HG02943 (cell line): ENCODE measurements around the gene SGF29.
"Not testable (repeated sequence)": the region's sequence is repeated elsewhere in the genome, so short reads cannot be mapped to it uniquely, and the experiment has no call there.

Experiments used
- ATAC-seq: cut with Tn5 transposase; IDR thresholded peaks from one replicate; pipeline ENCODE4 v1.9.1; 2021; ENCODE audit warnings: mild to moderate bottlenecking, low read depth, moderate library complexity; ENCODE audit not compliant: unreplicated experiment

Gene SGF29

DNA sequence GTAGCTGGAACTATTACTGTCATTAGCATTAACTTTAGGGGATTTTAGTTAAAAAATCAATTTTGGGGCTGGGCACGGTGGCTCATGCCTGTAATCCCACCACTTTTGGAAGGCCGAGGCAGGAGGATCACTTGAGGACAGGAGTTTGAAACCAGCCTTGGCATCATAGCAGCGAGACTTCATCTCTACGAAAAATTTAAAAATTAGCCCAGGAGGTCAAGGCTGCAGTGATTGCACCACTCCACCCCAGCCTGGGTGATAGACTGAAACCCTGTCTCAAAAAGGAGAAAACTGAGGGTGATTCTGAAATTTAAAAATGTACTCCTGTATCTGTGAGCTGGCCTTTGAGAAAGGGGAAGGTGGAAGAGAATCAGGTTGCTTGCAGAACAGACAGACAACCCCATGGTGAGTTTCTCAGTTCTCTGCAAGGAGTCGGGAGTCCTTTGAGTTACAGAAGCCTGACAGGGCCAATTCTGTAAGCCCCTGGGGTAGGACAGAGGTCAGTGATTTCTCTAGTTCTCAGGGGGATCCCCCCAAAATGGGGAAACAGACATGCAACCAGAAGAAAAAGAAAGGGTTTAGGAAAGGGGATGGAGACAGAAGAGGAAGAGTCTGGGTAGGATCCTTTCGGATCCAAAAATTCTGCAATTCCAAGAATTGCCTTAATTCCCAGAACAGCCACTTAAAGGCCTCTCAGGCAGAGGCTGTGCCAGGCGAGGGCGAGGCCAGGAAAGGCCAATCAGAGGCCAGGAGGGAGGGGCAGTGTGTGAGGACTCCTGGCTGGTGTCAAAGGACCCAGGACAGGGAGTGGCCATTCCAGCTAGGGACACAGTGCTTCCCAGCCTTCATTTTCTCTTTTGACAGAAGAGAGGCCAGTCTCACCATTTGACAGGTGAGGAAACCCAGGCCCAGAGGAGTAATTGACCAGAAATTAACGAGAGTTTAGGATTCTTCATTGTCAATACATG, 21.7 kb upstream of the SGF29 start:
- no peak for ATAC-seq

GRCh38 chr16:28532940-28533647, 20.6 kb upstream of the SGF29 start:
- no peak for ATAC-seq

DNA sequence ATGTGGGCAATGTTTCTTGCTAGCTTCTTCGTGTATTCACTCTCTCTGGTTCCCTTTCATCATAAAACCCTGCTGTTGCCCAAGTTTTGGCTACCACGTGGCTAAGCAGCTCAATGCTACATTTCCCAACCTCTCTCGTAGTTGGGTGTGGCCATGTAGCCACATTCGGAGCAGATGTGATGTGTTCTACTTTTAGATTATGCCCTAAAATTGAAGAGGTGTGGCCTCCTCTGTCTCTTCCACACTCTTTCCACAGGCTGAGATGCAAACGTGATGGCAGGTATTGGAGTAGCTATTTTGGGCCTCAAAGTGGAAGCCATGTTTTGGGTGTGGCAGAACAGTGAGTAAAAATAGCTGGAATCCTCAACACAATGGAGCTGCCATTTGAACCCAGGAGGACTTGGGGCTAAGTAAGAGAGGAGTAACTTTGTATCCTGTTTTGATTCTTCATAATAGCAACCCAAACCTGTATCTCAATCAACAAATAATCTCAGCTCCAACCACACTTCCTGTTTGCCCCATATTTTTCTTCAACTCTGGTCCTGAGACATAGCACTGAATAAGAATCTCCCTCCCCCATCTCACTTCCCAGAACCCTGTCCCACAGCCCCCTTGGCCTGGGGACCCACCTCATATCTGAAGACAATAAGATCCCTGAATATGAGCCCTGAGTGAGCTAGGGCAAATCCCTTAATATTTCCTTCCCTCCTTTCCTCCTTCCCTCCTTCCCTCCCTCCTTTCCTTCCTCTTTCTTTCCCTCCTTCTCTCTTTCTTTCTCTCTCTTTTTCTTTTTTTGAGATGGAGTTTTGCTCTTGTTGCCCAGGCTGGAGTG, 19.0 kb upstream of the SGF29 start:
- no peak for ATAC-seq

DNA sequence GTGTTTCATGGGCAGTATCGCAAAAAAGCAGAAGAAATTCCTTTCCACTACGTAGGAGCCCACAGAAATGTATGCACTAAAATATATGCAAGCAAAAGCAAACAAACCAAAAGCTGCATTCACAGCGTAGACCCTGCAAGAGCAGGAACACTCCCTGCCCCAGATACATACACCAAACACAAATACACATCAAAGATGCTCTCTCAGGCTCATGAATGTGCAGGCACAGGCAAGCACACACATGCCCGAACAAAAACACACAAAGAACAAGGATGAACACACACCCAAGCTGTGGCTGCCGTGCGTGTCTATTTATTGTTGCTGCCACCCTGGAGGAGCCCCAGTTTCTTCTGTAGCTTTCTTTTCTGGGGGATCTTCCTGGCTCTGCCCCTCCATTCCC, 16.6 kb upstream of the SGF29 start:
- ATAC-seq: no peak

GRCh38 chr16:28537964-28538732, 15.6 kb upstream of the SGF29 start:
- no peak for ATAC-seq

DNA sequence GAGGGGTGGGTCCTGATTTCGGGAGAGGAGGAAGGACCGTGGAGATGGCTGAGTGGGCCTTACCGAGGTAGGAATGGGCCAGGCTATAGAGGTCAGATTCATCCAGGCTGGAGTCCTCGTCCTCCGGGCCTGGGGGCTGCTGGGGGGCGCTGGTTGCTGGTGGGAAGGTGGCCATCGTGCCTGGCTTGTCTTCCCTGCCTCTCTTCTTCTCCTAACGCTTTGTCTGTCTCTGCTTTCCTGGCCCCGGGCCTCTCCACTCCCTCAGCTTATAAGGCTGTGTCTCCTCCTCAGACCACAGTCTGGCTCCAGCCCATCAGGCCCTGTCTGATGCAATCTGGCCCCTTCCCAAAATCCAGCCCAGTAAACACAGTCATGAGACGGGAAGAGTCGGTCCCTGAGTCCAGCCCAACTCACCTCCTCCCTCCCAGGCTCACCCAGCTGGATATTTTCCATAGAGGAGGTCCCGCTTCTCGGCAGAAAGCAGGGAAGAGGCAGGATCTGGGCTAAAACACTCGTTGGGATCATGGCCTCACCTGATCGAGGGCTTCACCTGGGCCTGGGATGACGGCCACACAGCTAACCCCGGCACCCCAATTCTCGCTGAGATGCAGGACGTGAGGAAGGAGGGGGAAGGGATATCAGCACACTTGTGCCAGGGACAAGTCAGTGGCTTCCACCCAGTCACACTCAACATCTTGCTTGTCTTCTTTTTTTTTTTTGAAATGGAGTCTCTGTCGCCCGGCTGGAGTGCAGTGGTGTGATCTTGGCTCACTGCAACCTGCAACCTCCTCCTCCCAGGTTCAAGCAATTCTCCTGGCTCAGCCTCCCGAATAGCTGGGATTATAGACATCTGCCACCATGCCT, 14.8 kb upstream of the SGF29 start, which contains the start of gene NUPR1:
NUPR1 (minus strand) TSS at position 242 of the 864 bp plus-strand sequence; CDS start at position 175, 67 bp downstream.
- ATAC-seq: no peak

DNA sequence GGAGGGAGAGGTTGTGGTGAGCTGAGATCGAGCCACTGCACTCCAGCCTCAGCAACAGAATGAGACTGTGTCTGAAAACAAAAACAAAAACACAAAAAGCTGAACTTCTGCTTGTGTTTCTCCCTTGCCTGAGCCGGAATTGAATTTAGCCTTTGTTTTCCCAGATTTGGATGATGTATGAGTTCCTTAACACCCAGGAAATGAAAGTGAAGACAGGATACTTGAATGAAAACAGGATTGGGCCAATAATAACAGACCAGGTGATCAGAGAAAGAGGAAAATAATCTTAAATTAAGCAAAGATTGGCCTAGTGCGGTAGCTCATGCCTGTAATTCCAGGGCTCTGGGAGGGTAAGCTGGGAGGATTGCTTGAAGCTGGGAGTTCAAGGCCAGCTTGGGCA, 13.4 kb upstream of the SGF29 start:
- no peak for ATAC-seq

- ATAC-seq: no peak
Measured at GRCh38 chr16:28542646-28543045, 11.1 kb upstream of the SGF29 start.

GRCh38 chr16:28543072-28543471, 10.6 kb upstream of the SGF29 start:
- no peak for ATAC-seq

- ATAC-seq: no peak
Measured at GRCh38 chr16:28544998-28545397, 8.7 kb upstream of the SGF29 start.

- ATAC-seq: not testable (repeated sequence)
Measured at GRCh38 chr16:28545964-28546363, 7.8 kb upstream of the SGF29 start.

GRCh38 chr16:28546626-28547025, 7.1 kb upstream of the SGF29 start:
- ATAC-seq: no peak

DNA sequence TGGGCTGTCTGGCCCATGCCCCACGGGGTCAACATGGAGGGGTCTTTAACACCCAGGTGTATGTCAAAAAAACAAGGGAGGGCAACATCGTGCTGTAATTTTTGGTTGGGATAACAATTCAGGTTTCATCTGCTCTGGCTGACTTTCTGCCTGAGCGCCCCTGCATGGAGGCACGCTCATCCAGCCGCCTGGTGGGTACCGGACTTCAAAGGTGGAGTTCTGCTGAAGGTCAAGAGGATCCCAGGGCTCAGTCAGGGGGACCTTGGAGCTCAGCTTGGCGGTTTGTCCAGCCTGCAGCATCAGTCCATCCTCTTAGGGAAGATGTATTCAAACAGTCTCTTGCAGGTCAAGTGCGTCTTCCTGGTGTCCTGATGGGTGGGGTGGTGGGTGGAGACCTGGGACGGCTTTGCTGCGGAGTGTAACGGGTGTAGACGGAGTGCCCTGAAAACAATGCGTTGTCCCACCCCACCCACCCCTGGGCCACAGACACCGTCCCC, 5.4 kb upstream of the SGF29 start:
- ATAC-seq: no peak

- no peak for ATAC-seq
Measured at GRCh38 chr16:28549301-28549899, 4.3 kb upstream of the SGF29 start.

- ATAC-seq: no peak
Measured at GRCh38 chr16:28554634-28555423, 1.1 kb downstream of the SGF29 start.

GRCh38 chr16:28555561-28555960, 1.8 kb downstream of the SGF29 start:
- ATAC-seq: no peak

DNA sequence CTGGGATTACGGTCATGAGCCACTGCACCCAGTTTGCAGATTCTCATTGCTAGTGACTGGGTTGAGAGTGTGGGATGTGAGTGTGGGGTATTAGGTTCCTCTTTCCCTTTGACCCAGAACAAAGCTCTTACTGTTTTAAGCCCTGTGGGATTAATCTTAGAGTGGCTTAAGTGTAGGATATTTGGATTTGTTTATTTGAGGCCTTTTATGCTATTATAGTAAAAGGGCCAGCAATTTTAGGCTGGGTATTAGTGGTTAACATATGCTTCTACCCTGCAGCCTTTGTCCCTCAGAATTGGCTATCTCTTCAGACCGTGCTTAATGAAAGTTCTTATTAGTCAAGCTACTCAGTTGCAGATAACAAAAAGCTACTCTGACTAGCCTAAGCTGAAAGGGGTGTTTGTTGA, 3.2 kb downstream of the SGF29 start:
- no peak for ATAC-seq

DNA sequence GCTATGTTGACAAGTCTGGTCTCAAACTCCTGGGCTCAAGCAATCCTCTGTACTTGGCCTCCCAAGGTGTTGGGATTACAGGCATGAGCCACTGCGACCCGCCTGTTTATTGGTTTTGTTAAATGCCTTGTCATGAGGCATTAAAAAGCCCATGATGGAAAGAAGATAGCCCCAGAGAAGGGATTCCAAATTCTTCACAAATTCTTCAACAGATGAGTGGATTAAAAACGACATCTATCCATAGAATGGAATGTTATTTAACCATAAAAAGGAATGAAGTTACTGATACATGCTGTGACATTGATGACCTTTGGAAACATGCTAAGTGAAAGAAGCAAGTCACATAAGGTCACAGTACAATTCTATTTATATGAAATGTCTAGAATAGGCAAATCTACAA, 4.7 kb downstream of the SGF29 start:
- no peak for ATAC-seq
